NOMO-1 (cell line): Measurements from ENCODE around the gene TBX6.

Experiments used
- DNase-seq, 2 experiments: peaks; one replicate each; lab custom pipeline; 2025; ENCODE audit not compliant: unreplicated experiment in 2 of 2; lab: John Stamatoyannopoulos, UW

TBX6 gene

DNA sequence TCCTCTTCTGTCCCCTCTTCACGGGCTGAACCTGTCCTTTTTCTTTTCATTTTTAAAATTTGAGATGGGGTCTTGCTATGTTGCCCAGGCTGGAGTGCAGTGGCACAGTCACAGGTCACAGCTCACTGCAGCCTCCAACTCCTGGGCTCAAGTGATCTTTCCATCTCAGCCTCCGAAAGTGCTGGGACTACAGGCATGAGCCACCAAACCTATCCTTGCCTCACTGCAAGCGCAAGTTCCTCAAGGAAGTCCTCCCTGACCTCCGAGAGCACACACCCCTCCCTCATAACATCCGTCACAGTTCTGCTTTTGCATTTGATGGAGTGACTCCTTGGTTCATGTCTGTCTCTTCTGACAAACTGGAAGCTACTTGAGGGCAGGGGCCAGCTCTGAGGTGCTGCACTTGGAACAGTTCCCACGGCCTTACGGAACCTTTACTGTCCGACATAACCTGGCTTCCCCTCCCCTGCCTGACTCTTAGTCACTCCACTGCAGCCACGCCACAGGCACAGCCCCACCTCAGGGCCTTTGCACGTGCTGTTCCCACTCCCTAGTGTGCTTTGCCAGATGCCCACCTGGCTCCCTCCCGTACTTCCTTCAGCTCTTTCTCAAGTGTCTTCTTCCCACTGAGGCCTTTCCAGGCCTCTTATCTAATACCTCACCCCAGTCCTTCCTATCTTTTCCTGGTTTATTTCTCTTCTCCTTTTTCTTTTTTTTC, 4.4 kb downstream of the TBX6 start:
- peak; percentile 72 to 85 for DNase-seq

DNA sequence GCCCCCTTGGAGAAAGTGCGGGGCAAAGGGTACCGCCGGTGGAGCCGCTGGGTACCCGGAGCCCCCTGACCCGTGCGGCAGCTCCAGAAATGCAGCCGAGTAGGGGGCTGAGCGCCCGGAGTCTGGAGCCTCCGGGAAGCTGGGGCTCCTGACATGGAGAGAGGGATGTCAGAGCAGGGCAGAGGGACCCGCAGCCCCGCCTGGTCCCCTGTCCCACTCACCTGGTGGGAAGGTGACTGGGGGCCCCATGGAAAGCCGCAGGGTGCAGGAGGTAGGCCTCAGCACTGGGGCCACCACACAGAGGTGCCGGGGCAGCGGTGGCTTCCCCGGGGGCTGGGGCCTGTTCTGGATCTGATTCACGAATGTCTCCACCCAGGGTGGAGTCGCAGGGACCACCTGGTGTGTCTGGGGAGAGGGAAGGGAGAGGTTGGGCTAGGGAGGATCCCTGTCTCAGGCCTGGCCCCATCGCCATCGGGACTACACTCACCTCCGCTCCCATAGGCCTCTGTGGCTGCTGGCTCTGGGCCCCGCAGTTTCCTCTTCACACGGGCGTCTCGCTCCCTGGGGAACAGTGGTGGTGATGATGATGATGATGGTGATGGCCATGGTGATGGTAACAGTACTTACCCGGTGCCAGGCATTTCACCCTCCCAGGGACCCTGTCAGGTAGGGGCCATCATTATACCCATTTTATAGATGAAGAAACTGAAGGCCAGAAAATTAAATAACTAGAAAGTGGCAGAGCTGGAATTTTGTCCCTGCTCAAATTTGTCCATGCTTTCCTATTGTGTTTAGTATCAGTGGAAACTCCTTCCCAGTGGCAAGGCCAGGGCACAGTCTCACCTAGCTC, 5.2 kb downstream of the TBX6 start:
- no peak for DNase-seq

DNA sequence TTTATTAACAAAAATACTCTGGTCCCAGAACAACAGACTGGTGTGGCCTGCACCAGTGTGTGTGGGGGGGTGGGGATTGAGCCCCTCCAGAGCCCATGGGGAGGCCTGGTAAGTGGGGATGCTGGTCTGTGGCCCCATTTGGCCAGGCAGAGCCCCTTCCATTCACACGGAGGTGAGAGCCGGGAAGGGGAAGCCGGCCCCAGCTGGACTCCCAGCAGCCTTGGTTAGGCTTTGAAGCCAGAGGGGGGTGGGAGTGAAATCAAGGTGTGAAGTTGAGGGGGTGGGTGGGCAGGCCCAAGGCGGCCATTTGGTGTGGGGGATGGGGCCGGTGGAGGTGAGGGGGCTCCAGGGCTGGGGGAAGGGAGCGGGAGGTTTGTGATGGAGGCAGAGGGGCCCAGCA, 5.9 kb downstream of the TBX6 start:
- no peak for DNase-seq

DNA sequence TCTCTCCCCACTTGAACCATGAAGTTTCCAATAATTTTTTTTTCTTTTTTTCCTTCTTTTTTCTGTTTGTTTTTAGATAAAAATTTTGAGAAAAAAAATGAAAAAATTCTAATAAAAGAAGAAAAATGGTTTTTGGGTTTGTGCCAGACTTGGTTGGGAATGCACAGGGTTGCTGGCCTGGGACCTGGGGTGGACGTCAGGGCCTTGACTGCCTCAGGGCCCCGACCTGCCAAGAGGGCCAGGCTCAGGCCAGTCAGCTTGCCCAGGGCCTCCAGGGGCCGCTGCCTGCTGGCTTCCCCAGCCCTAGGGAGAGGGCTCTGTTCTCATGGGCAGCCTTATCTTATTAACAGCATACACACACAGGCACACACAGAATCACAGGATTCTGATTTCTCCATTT, 6.5 kb downstream of the TBX6 start:
- no peak for DNase-seq

DNA sequence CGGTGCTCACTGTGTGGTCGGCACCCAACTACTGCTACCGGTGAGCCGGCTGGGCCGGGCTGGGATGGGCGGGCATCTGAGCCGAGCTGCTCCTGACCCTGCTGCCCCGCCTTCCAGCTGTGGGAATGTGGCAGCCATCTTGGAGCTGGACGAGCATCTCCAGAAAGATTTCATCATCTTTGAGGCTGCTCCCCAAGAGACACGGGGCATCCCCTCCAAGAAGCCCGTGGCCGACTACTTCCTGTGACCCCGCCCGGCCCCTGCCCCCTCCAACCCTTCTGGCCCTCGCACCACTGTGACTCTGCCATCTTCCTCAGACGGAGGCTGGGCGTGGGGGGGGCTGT, 6.9 kb downstream of the TBX6 start:
- DNase-seq, result no peak

DNA sequence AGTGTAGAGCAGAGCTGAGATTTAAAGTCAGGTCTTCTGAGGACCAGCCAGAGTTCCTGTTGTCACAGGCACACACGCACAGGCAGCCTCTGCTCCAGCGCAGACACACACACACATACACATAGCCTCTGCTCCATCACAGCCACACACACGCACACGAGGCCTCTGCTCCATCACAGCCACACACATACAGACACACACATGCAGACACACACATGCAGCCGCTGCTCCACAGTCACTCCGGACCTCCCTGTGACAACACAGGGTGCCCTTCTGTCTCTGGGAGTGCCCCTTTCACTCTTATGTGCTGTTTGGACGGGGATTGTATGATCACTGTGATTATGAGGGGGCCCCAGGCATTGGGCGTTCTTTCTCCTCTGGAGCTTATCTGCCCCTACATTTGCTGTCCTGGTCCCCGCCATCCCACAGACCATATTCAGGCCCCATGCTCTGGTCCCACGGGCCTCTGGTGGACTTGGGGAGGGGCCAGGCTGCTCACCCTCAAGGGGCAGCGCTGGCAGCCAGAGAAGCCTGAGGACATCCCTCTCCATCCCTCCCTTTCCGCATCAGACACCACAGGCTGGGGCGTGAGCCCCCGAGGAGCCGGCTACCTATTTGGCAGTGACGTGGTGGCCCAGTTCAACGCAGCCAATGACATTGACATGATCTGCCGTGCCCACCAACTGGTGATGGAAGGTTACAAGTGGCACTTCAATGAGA, 7.5 kb downstream of the TBX6 start:
- no peak for DNase-seq

DNA sequence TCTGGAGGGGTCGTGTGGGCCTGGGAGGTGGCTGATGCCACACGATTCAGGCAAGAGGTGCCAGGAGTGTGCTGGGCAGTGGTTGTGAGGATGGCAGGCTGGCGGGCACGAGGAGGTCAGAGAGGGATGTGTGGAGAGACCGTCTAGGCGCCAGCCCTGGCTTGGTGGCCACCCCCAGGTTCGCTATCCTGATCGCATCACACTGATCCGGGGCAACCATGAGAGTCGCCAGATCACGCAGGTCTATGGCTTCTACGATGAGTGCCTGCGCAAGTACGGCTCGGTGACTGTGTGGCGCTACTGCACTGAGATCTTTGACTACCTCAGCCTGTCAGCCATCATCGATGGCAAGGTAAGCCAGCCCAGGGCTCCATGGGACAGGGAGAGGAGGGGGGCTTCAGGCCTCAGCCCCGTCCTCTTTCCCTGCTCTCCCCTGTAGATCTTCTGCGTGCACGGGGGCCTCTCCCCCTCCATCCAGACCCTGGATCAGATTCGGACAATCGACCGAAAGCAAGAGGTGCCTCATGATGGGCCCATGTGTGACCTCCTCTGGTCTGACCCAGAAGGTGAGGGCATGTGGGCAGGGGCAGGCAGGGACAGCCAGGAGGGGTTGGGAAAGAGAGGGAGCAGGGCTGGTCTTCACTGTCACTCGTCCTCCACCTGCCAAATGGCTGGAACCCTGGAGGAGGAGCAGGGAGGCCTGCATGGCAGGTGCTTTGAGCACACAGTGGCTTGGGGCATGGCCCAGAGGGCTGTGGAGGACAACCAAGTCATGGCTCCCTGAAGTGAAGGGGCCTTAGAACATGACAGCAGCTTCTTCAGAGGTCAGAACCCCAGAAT, 8.3 kb downstream of the TBX6 start:
- DNase-seq, result no peak

DNA sequence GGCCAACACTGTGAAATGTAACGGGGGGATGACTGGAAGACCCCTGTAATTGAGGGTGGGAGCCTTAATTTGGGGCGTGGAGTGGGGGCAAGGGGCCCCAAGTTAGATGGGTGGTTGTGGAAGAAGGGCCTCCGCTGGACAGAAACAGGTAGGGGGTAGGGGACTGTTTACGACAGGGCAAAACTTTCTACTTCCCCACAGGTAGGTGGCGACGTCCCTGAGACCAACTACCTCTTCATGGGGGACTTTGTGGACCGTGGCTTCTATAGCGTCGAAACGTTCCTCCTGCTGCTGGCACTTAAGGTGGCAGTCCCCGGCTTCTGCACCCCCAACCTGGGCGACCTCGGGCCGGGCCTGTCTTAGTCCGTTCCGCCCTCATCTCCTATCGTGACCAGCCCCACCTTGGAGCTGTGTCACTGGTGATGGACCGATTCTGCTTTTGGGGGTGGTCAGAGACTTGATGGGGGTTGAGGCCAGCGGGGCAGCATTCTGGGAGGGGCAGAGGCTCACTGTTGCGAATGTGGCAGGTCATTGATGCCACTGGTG, 9.1 kb downstream of the TBX6 start:
- DNase-seq, result no peak

DNA sequence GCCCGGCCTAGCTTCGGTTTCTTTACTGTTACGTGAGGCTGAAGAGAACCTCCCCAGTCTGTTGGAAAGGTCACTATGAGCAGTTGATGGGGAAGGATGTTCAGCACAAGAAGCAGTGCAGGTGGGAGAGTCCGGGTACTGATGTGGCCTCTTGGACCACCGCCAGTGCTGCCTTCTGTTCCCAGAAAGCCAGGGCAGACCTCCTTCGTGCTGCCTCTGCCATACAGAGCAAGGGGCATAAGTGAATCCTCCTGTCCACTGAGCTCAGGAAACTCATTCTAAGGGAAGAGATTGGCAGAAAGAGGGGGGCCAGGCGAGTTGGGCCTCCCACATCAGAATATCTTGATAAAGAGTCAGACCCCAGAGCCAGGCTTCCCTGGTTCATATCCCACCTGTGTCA, 12.2 kb downstream of the TBX6 start:
- no peak for DNase-seq

DNA sequence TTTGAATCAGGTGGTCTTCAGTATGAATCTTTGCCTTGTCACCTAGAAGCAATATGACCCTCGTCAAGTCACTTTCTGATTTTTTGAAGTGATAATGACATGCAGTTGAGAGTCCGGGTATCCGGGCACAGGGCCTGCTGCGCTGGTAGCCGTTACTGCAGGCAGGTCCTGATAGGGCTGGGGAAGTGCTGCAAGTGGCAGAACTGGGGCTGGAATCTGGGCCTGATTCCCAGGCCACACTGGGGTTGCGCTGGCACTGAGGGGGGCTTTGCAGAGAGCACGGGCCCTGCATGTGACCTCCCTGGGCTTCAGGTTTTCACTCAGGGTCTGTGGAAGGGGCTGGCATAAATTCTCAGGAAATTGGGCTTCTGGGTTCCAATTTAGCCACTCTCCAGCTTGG, 13.0 kb downstream of the TBX6 start:
- DNase-seq, result no peak

DNA sequence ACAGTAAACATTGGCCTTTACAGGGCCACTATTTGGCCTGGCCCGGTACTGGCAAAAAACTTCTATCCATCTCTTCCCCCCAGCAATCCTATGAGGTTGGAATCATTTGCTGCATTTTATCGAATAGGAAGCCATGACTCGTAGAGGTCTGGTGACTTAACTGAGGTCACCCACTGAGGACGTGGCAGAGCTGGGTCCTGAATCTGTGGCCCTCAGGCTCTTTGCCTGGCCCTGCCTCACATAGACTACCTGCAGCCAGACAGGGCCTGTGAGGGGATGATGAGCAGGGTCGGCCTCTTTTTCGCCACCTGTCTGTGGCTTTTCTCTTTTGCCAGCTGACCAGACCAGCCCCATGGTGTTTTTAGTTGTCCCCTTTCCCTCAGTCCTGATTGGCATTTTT, 14.1 kb downstream of the TBX6 start:
- no peak for DNase-seq

DNA sequence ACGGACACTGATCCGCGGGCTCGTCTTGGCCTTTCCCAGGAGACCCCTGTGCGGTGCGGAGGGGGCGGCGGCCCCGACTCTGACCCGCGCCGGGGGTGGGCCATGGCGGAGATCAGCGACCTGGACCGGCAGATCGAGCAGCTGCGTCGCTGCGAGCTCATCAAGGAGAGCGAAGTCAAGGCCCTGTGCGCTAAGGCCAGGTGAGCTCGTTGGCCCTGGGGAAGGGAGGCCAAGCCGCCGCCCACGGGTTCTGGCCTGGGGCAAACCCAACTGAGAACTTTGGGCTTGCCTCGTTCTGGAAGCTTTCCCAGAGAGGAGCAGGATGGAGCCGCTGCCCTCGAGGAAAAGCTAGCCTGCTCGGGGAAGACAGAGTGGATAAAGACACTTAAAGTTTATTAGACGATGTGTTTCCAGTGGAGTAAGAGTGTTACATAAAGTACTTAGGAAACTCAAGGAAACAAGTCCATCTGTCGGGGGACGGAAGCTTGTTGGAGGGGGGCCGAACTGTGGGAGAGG, 15.4 kb downstream of the TBX6 start:
- DNase-seq, result no peak

DNA sequence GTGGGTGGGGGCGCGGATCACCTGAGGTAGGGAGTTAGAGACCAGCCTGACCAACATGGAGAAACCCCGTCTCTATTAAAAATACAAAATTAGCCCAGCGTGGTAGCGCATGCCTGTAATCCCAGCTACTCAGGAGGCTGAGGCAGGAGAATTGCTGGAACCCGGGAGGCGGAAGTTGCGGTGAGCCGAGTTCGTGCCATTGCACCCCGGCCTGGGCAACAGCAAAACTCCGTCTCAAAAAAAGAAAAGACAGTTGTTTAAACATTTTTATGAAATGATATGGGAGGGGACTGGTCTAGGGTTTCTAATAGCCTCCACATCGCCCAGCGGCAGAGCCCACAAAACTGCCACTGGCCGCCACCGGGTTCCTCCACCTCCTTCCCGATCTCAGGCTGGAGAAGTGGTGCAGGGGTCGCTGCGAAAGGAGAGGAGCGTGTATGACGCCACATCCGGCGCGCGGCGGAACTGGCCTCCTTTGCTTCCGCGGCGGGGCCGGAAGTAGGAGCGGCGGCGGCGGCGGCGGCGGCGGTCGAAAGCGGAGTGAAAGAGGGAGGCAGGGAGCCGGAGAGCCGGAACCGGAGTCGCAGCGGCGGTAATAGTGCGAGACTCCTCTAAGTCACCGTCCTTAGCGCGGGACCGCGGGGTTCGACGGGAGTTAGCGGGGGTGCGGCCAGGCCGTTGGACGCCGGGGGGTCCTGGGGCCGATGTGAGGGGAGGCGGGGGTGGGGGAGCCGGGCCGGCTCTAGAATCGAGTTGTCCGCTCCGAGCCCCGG, 16.0 kb downstream of the TBX6 start, which contains the start of gene PPP4C:
Gene PPP4C, plus strand, starts transcription at position 492 of the 773 bp plus-strand sequence. CDS start 384 bp downstream, outside the sequence.
- peak; percentile 86 to 87 for DNase-seq

DNA sequence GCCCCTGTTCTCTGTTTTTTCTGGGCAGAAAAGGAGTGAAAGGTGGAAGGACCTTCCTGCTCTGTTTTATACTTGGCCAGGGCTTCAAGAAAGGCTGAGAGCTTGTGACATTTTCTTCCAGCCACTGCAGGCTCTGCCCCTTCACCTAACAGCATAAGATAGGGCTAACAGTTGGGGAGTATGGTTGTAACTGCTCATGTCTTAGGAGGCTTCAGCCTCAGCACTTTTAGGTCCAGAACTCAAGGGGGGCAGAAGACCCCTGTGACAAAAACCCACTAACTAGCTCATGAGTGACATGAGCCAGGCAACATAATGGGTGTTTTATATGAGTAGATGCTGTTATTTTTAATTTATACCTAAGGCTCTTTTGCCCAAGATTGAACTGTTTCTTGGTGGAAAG, 21.2 kb downstream of the TBX6 start:
- no peak for DNase-seq

DNA sequence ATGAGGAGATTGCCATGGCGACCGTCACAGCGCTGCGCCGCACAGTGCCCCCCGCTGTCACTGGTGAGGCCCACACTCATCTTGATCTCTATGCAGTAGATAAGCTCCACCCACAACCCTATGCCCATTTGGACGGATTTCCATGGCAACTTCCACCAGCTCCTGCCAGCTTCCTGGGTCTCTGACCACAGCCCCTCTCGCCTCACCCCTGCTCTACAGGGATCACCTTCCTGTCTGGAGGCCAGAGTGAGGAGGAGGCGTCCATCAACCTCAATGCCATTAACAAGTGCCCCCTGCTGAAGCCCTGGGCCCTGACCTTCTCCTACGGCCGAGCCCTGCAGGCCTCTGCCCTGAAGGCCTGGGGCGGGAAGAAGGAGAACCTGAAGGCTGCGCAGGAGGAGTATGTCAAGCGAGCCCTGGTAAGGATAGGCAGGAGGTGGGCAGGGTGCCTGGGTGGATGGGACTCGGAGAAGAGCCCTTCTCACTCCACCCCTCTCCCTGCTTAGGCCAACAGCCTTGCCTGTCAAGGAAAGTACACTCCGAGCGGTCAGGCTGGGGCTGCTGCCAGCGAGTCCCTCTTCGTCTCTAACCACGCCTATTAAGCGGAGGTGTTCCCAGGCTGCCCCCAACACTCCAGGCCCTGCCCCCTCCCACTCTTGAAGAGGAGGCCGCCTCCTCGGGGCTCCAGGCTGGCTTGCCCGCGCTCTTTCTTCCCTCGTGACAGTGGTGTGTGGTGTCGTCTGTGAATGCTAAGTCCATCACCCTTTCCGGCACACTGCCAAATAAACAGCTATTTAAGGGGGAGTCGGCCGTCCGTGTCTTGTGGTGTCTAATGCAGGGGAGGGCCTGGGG, 21.9 kb downstream of the TBX6 start:
- no peak for DNase-seq

DNA sequence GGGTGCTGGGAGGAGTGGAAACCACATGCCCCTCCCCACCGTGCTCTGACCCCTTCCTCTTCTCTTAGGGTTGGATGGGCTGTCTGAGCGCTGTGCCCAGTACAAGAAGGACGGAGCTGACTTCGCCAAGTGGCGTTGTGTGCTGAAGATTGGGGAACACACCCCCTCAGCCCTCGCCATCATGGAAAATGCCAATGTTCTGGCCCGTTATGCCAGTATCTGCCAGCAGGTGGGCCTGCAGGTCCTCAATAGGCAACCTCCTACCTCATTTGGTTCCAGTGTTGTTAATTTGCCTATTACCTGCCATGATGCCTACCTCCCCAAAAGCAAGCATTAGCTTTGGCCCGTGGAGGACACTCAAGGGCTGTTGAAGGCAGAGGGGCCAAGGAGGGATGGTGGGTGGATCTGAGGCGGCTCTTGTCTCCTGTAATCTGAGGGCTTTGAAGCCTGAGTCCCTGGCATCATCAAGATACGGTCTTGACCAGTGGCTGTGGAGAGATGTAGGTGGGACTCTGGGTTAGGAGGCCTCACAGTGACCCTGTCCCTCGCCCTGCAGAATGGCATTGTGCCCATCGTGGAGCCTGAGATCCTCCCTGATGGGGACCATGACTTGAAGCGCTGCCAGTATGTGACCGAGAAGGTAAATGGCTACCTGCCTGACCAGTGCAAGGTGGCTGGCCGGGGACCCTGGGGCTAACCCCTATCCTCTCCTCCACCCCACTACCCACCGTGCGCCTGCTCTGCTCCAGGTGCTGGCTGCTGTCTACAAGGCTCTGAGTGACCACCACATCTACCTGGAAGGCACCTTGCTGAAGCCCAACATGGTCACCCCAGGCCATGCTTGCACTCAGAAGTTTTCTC, 22.7 kb downstream of the TBX6 start:
- DNase-seq, result peak in 1 of 2 experiments; percentile 19

DNA sequence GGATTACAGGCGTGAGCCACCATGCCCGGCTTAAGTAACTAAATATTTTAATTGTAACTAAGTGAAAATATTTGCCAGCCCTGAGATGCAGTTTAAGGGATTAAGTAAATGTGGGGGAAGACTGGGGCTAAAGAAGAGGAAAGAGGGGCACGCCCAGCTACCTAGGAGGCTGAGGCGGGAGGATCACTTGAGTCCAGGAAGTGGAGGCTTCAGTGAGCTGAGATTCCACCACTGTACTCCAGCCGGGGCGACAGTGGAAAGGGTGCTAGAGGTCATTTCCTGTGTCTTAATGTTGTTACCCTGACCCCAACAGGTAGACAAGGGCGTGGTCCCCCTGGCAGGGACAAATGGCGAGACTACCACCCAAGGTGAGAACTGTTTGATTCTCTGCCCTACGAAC, 23.4 kb downstream of the TBX6 start:
- no peak for DNase-seq

DNA sequence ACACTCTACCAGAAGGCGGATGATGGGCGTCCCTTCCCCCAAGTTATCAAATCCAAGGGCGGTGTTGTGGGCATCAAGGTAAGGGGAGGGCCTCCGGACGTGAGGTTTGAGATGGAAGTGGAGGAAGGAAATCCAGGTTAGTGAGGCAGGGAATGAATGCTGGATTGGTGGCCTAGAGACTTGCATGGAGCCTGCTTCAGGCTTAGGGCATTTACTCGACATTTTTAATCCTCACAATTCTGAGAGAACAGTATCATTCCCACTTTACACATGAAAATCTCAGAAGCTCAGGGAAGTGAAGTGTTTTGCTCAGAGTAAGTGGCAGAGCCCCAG, 24.2 kb downstream of the TBX6 start:
- no peak for DNase-seq
